Panc1 (cell line): ENCODE results near the gene CWC27. TPM values are rescaled to one million over a fixed set of nuclear protein-coding genes. Genes with fewer than 3 reads are reported as not detected.

Experiments used
- ATAC-seq: fragments of 200-7000 bp; cut with Tn5 transposase; 2 replicates; pipeline ENCODE4 v1.9.1; 2020; ENCODE audit warnings: mild to moderate bottlenecking, moderate library complexity
- BruUV-seq: library from RNA; stranded (reverse); fragments of 400-500 nt; replicated peaks from 2 replicates; lab custom pipeline; 2021; lab: Mats Ljungman, UMichigan
- CTCF ChIA-PET: fragments of 300-600 bp; sonication (Branson Sonifier 250); formaldehyde crosslinking; loops from one replicate; lab custom pipeline; 2022; ENCODE audit warnings: antibody characterized with exemption; lab: Charles Lee
- POLR2A ChIA-PET: fragments of 300-600 bp; sonication (Branson Sonifier 250); formaldehyde crosslinking; loops from one replicate; lab custom pipeline; 2022; ENCODE audit warnings: antibody characterized with exemption; lab: Charles Lee
- DNase-seq: peaks from one replicate; pipeline ENCODE4 v3.0.0-alpha.2; 2010; ENCODE audit warnings: low read depth, low spot score
- H3K27ac ChIP-seq: 2 replicates; pipeline ENCODE4 v1.5.1; 2011; ENCODE audit warnings: mild to moderate bottlenecking, low read length, inconsistent platforms
- H3K27me3 ChIP-seq: fragments of 200-500 bp; sonication (Bioruptor generic); 2 replicates; pipeline ENCODE4 v1.6.0; 2014; ENCODE audit warnings: low read length, inconsistent platforms; ENCODE audit not compliant: control insufficient read depth, insufficient read depth
- H3K36me3 ChIP-seq: fragments of 200-500 bp; sonication (Bioruptor generic); 2 replicates; pipeline ENCODE4 v1.5.1; 2014; ENCODE audit warnings: inconsistent platforms, mild to moderate bottlenecking, low read length, moderate library complexity; ENCODE audit not compliant: control insufficient read depth, insufficient read depth
- H3K4me1 ChIP-seq: 2 replicates; pipeline ENCODE4 v1.5.1; 2011; ENCODE audit warnings: inconsistent platforms, mild to moderate bottlenecking, low read length, moderate library complexity; ENCODE audit not compliant: control insufficient read depth, insufficient read depth
- H3K4me3 ChIP-seq, 2 experiments: 2 replicates each; pipeline ENCODE4 v1.5.1; 2011 to 2012; ENCODE audit warnings: low read depth in 2 of 2, low read length in 2 of 2, mild to moderate bottlenecking in 2 of 2, inconsistent platforms in 1 of 2, moderate library complexity in 1 of 2
- H3K9me3 ChIP-seq: fragments of 200-500 bp; sonication (Bioruptor generic); 2 replicates; pipeline ENCODE4 v1.5.1; 2014; ENCODE audit warnings: low read depth, mild to moderate bottlenecking, inconsistent platforms, low read length, moderate library complexity; ENCODE audit not compliant: control insufficient read depth, insufficient read depth
- POLR2AphosphoS5 ChIP-seq: IDR thresholded peaks from 2 replicates; pipeline ENCODE4 v1.6.1; 2012; ENCODE audit warnings: mild to moderate bottlenecking, low read depth, low read length, moderate library complexity
- SIN3A ChIP-seq: IDR thresholded peaks from 2 replicates; pipeline ENCODE4 v1.6.1; 2012; ENCODE audit warnings: low read depth, mild to moderate bottlenecking, low read length, moderate library complexity, borderline replicate concordance; ENCODE audit not compliant: insufficient read depth
- TCF7L2 ChIP-seq: IDR thresholded peaks from 2 replicates; pipeline ENCODE4 v1.6.1; 2011; ENCODE audit warnings: mild to moderate bottlenecking, low read depth, low read length, inconsistent platforms
- in situ Hi-C: cut with HindIII; loops from 2 replicates; pipeline ENCODE4 v1.10.0; 2016; ENCODE audit warnings: low sequenced_read_pairs, low pct_unique_long_range_greater_than_20kb
- intact Hi-C: fragments of 100-400 bp; cut with micrococcal nuclease; formaldehyde crosslinking; loops from one replicate; pipeline ENCODE4 v1.10.0; 2022; ENCODE audit not compliant: unreplicated experiment
- total RNA-seq: library from RNA; stranded (reverse); gene quantifications from one replicate; pipeline ENCODE4 v1.2.1, GENCODE V29; 2021; ENCODE audit not compliant: unreplicated experiment
- TF ChIP-seq, protein P1 (sequence below): fragments of 450-650 bp; IDR thresholded peaks from 2 replicates; pipeline ENCODE4 v1.5.1; 2017; ENCODE audit warnings: mild to moderate bottlenecking
- TF ChIP-seq, protein P2 (sequence below), 2 experiments: IDR thresholded peaks; 2 replicates each; pipeline ENCODE4 v1.6.1; 2011 to 2012; ENCODE audit warnings: low read depth in 2 of 2, control low read depth in 1 of 2, low read length in 1 of 2, mild to moderate bottlenecking in 1 of 2, moderate library complexity in 1 of 2; ENCODE audit not compliant: insufficient read depth in 1 of 2

The CWC27 gene
- total RNA-seq, 1 experiment from 2014 or later = 19.7 TPM

DNA sequence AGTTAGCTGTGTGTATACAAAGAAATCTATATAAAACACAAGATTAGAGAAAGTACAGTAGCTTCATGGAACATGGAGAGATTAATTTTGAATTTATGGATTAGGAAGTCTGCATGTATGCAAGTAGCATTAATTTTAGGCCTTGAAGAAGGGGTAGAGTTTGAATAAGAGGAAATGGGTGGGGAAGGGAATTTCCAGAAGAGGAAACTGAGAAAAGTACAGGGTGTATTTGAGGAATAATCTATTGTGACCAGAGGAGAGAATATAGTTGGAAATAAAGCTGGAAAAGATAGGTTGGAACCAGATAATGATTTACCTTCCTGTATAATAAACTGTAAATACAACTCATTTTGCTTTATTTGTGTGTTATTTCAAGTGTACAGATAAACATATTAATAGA, 53.6 kb downstream of the CWC27 start:
- DNase-seq = no peak
- no TSS peak for BruUV-seq
- TF ChIP-seq, protein P1, sequence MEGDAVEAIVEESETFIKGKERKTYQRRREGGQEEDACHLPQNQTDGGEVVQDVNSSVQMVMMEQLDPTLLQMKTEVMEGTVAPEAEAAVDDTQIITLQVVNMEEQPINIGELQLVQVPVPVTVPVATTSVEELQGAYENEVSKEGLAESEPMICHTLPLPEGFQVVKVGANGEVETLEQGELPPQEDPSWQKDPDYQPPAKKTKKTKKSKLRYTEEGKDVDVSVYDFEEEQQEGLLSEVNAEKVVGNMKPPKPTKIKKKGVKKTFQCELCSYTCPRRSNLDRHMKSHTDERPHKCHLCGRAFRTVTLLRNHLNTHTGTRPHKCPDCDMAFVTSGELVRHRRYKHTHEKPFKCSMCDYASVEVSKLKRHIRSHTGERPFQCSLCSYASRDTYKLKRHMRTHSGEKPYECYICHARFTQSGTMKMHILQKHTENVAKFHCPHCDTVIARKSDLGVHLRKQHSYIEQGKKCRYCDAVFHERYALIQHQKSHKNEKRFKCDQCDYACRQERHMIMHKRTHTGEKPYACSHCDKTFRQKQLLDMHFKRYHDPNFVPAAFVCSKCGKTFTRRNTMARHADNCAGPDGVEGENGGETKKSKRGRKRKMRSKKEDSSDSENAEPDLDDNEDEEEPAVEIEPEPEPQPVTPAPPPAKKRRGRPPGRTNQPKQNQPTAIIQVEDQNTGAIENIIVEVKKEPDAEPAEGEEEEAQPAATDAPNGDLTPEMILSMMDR = no peak
- no peak for TF ChIP-seq POLR2AphosphoS5
- TF ChIP-seq, protein P2, sequence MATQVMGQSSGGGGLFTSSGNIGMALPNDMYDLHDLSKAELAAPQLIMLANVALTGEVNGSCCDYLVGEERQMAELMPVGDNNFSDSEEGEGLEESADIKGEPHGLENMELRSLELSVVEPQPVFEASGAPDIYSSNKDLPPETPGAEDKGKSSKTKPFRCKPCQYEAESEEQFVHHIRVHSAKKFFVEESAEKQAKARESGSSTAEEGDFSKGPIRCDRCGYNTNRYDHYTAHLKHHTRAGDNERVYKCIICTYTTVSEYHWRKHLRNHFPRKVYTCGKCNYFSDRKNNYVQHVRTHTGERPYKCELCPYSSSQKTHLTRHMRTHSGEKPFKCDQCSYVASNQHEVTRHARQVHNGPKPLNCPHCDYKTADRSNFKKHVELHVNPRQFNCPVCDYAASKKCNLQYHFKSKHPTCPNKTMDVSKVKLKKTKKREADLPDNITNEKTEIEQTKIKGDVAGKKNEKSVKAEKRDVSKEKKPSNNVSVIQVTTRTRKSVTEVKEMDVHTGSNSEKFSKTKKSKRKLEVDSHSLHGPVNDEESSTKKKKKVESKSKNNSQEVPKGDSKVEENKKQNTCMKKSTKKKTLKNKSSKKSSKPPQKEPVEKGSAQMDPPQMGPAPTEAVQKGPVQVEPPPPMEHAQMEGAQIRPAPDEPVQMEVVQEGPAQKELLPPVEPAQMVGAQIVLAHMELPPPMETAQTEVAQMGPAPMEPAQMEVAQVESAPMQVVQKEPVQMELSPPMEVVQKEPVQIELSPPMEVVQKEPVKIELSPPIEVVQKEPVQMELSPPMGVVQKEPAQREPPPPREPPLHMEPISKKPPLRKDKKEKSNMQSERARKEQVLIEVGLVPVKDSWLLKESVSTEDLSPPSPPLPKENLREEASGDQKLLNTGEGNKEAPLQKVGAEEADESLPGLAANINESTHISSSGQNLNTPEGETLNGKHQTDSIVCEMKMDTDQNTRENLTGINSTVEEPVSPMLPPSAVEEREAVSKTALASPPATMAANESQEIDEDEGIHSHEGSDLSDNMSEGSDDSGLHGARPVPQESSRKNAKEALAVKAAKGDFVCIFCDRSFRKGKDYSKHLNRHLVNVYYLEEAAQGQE (IDR thresholded peaks at IDR 0.05; ENCODE audit: insufficient read depth in 1 of 2, low read depth in 2 of 2, low read length in 1 of 2) = no peak
- no peak for TF ChIP-seq SIN3A
- no peak for TF ChIP-seq TCF7L2
- H3K36me3 ChIP-seq = no peaks in the 10 kb centered on the region
- H3K27ac ChIP-seq = no peak overlapping the region
- ChIA-PET CTCF (no interaction called here), POLR2A (no interaction called here)
- ATAC-seq = no peak
- in situ Hi-C loops (no loop called here), intact Hi-C loops (no loop called here)
- no peaks in the 10 kb centered on the region for H3K4me1 ChIP-seq
- no peaks in the 10 kb centered on the region for H3K27me3 ChIP-seq
- H3K4me3 ChIP-seq = no peak overlapping the region
- H3K9me3 ChIP-seq = no peaks in the 10 kb centered on the region

DNA sequence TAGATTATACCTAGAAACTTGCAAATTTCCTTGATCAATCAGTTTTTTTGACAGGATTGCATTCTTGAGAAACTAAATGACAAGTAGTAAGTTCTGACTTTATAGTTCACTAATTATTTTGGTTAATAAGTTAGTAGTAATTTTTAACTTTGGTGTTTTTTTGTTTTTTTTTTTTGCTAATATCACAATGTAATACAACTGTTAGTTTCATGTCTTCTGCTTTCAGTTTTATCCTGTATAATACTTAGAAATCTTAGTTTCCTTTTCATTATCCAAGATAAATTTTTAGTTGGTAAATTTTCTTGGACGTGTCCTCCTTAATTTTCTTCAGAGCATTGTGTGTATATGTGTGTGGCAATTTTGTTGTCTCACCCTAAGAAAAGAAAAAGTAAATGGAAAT, 57.8 kb downstream of the CWC27 start:
- TF ChIP-seq SIN3A (no peak), TCF7L2 (no peak), POLR2AphosphoS5 (no peak)
- TF ChIP-seq, protein P1 = no peak
- TF ChIP-seq, protein P2 (IDR thresholded peaks at IDR 0.05; ENCODE audit: insufficient read depth in 1 of 2, low read depth in 2 of 2, low read length in 1 of 2) = no peak
- CTCF ChIA-PET = no interaction called here
- no peak for DNase-seq
- in situ Hi-C loops (no loop called here), intact Hi-C loops (no loop called here)
- no TSS peak for BruUV-seq
- Histone ChIP-seq H3K4me1 (no peaks in the 10 kb centered on the region), H3K4me3 (no peak overlapping the region), H3K36me3 (no peaks in the 10 kb centered on the region), H3K27me3 (no peaks in the 10 kb centered on the region), H3K9me3 (no peaks in the 10 kb centered on the region), H3K27ac (no peak overlapping the region)
- ATAC-seq = no peak
- POLR2A ChIA-PET = no interaction called here
